Muscle of back (tissue), 11 donors: ENCODE data around the gene PI4K2A. TPM values are rescaled to one million over a fixed set of nuclear protein-coding genes. Genes with fewer than 3 reads are reported as not detected.
"Not testable (repeated sequence)": the region's sequence is repeated elsewhere in the genome, so short reads cannot be mapped to it uniquely, and the experiment has no call there.

ENCODE experiments used
- DNase-seq, 3 donors: peaks; one replicate each; pipeline versions ENCODE4 v3.0.0 to v3.0.0-alpha.2; 2013
- polyA plus RNA-seq, 10 donors: library from polyadenylated mRNA; unstranded; fragments of 120-200 nt; gene quantifications; one replicate each; pipeline ENCODE4 v1.2.1, GENCODE V29; 2013; ENCODE audit not compliant: insufficient read length in 10 of 10

The PI4K2A gene
- polyA plus RNA-seq, 10 donors: 8.8 to 12.2 (median 9.3) TPM

DNA sequence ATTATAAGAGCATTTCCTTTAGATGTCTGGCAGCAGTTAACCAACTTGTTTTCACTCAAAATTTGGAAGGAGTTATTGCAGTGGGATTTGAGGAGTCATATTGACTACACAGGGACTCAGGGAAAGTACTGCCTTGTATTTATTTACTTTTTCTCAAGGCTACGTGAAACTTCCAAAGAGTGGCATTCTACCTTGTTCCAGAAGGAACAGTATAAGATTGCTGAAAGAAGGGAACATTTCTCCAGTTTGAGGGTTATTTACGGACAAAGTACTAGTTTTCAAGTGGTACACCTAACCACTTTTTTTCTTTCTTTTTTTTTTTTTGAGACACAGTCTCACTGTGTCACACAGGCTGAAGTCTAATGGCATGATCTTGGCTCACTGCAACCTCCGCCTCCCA is 12.2 kb upstream of the PI4K2A start:
- DNase-seq: no peak

DNA sequence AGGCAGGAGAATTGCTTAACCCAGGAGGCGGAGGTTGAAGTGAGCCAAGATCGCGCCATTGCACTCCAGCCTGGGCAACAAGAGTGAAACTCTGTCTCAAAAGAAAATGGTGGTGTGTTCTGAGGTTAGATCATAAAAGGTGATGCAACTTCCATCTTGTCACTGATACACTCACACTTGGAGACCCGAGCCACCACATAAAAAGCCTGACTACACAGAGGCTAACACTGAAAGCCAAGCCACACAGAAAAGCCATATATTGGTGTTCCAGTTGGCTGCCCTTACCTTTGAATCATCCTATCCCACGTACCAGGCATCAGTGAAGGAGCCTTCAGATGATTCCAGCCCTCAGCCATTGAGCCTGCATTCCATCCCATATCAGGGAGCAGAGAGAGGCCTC is 11.2 kb upstream of the PI4K2A start:
- no peak for DNase-seq

DNA sequence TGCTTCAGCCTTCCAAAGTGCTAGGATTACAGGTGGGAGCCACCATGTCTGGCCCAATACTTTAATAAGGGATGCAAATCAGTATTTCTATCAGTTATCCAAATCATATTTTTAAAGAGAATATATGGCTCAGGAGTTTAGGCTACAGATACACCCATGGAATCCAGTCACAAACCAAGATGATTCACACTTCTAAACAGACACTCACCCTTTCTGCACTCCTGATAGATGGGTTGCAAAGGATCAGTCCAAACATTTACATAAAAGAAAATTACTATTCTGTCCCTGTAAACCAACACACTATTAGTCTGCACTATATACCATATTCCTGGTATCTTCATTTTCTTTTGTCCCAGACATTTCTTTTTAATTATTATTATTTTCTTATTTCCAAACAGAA is 9.4 kb upstream of the PI4K2A start:
- DNase-seq: no peak

DNA sequence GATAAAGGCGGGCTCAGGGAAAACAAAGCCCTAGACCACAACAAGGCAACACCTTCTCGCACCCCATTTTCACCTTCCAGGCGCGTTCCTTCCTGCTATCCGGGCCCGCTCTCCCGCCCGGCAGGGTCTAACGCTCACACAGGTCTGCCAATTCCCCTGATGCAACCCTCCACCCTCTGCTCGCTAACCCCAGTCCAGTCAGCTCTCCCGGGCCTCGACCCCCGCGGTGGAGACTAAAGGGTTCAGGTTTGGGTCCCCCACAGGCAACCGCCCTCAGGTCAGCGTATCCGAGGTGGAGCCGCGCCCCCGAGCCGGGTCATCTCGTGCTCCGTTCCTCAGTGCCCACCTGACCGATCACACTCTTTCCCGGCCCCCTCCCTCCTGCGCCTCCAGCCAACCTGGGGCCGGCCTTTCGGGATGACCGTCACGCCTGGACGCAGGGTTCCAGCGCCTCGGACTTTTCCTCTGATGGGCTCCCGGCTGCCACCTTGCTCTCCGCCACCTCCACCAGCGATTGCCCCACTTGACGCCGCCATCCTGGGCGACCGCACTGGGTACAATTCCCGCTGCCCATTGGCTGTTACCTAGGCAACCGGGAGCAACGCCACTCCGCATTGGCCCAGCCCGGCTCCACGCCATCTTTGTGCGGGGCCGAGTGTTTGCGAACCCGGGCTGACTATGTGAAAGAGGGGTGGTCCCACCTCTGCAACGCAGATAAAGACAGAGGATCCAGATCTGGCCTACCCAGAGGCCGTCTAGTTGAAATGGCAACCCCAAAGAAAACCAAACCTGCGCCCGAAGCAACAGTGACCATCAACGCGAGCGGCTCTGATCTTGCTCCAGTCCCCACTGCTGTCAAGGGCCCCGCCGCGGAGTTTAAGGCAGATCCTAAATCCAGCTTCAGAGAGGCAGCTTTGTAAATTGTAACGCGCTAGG is 7.3 kb upstream of the PI4K2A start, which contains the start of gene MORN4:
MORN4 (minus strand) TSS at position 552 of the 936 bp plus-strand sequence. CDS start 13,847 bp downstream, outside the sequence.
- peak; percentile 90 to 97 (median 93) for DNase-seq

DNA sequence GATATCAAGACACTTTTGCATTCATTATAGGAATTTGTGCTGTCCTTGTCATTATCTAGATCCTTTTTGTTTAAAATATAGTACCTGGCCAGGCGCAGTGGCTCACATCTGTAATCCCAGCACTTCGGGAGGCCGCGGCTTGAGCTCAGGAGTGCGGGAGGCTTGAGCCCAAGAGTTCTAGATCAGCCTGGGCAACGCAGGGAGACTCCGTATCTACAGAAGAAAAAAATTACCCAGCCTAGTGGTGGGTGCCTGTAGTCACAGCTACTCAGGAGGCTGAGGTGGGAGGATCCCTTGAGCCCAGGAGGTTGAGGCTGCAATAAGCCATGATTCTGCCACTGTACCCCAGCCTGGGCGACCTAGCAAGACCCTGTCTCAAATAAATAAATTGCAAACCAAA is 6.5 kb upstream of the PI4K2A start:
- no peak for DNase-seq

DNA sequence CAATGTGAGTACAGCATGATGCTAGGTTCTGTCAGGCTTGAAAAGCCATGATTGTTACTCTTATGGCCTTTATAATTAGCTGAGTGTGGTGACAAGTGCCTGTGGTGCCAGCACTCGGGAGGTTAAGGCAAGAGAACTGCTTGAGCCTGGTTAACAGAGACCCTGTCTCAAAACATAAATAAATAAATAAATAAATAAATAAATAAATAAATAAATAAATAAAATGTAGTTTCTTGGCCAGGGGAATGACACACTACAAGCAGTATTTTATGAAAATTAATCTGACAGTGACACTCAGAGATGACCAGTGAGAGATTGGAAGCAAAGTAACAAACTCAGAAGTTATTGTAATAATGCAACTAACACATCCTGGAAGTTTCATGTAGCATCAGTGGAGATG is 4.9 kb upstream of the PI4K2A start:
- no peak for DNase-seq

DNA sequence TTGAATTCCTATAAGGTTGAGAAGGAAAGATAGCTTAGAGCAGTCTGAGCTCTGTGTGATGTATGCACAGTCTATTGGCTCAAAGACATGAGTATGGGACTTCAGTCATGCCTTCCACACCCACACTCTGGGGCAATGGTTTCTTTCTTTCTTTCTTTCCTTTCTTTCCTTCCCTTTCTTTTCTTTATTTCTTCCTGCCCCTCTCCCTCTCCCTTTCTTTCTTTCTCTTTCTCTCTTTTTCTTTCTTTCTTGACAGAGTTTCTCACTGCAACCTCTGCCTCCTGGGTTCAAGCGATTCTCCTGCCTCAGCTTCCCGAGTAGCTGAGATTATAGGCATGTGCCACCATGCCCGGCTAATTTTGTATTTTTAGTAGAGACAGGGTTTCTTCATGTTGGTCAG is 1.4 kb upstream of the PI4K2A start:
- not testable (repeated sequence) for DNase-seq

DNA sequence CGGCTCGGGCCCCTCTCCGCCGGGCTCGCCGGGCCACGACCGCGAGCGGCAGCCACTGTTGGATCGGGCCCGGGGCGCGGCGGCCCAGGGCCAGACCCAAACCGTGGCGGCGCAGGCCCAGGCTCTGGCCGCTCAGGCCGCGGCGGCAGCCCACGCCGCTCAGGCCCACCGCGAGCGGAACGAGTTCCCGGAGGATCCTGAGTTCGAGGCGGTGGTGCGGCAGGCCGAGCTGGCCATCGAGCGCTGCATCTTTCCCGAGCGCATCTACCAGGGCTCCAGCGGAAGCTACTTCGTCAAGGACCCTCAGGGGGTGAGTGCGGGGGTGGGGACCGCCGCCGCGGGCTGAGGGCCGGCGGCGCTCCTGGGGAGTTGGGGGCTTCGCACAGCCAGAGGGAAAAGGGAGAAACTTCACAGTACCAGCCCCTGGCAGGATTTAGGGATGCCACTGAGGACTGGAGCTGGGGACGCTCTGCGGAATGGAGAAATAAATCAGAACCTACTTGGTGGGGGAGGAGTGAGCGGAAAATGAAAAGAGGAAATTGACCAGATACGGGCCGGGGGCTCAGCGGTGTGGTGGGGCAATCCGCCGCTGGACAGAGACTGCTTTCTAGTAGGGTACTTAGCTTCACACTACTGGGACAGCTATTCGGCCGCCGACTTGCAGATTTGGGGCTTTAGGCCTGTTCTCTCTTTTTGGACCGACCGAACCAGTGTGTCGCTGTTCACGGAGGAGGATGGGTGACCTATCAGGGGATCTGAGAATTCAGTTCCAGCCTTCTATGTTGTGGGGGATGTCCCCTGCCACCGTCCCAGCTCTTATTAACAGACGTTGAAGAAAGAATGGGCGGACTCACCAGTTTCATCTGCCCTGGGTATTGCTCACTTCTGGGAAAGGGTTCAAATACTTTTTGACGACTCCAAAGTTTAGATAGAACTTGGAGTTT is 669 bp downstream of the PI4K2A start:
- peak; percentile 15 to 76 (median 45) for DNase-seq

DNA sequence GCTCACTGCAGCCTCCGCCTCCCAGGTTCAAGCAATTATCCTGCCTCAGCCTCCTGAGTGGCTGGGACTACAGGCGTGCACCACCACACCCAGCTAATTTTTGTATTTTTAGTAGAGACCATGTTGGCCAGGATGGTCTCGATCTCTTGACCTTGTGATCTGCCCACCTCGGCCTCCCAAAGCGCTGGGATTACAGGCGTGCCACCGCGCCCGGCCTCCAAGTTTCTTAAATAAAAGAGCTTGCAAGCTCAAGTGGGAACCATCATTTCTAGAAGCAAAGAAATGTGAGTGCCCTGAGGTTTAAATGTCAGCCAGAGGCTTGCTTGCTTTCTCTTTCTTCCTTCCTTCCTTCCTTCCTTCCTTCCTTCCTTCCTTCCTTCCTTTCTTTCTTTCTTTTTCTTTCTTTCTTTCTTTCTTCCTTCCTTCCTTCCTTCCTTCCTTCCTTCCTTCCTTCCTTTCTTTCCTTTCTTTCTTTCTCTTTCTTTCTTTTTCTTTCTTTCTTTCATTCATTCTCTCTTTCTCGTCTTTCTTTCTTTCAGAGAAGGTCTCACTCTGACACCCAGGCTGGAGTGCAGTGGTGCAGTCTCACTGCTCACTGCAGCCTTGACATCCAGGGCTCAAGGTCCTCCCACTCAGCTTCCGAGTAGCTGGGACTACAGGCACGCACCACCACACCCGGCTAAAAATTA is 2.1 kb downstream of the PI4K2A start:
- DNase-seq: not testable (repeated sequence)

DNA sequence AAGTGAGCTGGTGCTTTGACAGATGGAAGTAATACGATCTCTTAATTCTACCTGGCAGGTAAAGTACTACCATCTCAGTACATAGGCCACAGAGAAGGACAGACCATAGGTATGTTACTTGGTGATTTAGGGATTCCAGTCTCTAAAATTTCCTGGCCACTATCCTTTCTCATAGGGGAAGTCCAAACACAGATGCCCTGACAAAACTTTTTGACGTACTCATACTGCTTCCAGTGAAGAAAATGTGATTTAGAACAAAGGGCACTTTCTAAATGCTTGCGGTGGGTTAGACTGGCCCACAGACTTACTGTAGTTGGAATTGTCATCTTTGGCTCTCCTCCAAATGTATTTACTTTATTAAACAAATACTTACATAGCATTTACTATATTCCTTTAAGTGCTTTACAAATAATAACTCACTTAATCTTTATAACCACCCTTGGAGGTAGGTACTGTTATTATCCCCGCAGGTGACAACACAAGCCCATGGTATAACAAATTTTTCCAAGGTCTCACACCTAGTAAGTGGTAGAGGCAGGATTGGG is 3.0 kb downstream of the PI4K2A start:
- DNase-seq: no peak

DNA sequence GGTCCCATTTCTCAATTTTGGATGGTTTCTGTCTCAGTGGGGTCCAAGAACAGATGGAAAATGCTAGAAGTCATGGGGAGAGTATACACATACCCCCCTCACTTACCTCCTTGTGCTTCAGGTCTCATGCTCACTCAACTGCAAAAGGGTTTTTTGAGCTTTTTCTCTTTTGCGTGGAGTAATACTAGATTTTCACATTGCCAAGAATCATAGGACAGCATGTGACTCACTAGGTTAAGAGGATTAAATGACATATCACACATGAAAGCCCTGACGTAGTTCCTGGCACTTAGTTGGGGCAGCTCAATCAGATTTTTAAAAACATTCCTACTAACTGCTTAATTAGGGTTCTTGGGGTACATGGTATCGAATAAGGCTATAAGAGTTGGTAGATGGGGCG is 4.5 kb downstream of the PI4K2A start:
- DNase-seq: no peak

DNA sequence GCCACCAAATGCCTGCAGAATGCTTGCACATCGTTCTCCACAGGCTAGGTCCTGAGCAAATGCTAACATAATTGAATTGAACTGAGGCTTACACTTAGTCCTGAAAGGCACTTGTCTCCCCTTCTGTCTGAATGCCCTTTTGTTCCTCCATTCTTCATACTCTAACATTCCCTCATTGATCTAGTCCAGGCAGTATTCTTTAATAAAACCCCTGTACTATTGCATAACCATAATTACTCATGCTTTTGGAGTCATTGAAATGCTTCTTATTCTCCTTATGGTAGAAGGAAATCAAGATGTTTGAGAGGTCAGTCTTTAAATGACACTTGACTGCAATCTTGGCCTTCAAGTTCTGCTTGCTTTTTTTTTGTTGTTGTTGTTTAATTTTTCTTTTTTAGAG is 7.1 kb downstream of the PI4K2A start:
- no peak for DNase-seq

DNA sequence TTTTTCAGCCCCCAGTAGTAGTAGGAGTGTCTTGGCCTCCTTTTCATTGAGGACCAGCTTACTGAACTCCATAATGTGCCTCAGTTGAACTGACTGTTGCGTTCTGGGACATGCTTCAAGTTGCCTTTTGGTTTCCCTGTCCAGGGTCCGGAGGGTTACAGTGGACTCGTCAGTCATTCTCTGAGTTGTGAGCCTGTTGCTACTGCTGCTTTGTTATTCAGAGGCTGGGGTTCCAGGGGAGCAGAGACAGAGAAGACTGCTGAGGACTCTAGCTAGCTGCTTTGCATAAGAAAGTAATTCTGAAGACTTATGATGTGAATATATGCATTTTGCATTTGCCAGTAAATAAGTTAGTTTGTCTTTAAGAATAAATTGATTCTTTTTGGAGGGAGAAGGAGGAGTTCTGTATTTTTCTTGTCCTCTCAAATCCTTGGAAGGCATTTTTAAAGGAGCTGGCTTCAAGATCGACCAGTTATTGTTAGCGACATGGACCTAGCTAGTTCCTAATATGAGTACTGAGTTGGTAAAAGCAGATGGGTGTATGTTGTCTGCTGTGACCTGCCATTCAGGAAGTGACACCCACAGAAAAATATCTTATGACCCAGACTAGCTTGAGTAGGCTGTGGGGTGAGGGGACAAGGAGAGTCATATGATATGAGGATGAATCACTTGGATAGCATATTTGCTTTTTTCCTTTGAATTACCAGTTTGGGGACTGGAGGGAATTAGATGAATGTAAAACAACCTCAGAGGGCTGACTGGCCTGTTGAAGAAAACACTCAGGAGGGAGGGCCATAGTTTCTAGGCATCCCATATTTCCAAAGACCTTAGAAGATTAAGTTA is 8.3 kb downstream of the PI4K2A start:
- DNase-seq: peak; percentile 17 to 90 (median 47)

DNA sequence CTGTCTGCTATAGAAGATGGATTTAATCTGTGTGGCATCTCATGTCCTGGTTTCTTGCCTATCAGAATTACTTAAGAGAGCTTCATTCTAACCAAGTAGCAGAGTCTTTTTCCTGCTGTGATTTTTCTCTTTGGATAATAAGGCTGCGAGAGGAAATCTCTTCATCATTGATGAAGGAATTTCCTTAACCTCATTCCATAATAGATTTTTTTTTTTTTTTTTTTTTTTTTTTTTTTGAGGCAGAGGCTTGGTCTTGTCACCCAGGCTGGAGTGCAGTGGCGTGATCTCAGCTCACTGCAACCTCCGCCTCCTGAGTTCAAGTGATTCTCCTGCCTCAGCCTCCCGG is 8.9 kb downstream of the PI4K2A start:
- DNase-seq: not testable (repeated sequence)

DNA sequence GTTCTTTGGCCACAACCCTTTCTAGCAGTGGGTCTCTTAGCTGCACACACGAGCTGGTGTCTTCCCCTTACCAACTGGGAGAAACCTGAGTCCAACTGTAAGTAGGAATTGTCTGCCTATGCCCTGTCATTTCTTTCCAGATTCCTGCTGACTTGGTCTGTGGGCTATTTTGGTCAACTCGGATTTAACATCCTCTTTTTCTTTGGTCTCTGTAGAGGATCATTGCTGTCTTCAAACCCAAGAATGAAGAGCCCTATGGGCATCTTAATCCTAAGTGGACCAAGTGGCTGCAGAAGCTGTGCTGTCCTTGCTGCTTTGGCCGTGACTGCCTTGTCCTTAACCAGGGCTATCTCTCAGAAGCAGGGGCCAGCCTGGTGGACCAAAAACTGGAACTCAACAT is 10.3 kb downstream of the PI4K2A start:
- DNase-seq: peak in 1 of 3 donors; percentile 19

DNA sequence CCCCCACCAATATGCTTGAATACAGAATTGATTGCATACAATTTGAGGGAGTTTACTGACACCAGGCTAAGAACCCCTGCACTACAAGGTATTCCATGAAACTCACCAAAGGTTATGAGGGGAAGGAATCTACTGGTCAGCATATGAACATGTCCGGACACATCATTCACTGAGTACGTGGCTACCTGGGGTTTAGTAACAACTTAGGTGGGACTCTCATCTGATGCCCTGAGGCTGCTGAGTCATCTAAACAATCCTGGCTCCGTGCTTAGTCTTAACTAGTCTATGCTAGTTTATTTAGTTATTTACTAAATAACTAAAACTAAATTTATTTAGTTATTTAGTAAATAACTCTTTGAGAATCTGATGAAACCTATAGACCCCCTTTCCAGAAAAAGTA is 11.3 kb downstream of the PI4K2A start:
- DNase-seq: no peak

DNA sequence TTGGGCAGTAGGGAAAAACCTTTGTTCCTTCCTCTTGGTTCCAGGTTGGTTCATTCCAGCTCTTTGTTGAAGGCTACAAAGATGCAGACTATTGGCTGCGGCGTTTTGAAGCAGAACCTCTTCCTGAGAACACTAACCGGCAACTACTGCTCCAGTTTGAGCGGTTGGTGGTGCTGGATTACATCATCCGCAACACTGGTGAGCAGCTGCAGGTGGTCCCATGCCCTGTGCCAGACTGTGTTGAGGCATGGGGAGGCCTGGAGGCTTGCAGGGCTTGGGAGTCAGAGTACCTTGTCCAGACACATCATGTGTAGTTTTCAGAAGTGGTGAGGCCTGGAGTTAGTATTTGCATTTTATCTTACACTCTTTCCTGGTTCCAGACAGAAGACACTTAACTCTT is 16.3 kb downstream of the PI4K2A start:
- DNase-seq: no peak

DNA sequence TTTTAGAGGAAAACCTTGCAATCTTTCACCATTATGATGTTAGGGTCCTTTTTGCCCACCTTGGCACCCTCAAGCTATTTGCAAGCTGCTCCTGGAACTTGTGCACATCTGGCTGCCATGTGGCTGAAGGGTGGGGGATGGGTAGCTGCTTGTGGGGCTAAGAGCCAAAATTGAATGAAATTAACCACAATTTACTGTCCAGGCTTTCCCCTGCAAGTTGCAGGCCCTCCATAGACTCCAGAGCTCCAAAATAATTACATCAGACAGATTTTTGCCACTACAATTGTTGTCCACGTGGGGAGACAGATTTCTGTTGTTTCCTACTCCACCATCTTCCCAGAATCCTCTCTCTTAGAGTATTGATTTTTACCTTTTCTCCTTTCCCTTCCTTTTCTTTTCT is 19.1 kb downstream of the PI4K2A start:
- DNase-seq: no peak

DNA sequence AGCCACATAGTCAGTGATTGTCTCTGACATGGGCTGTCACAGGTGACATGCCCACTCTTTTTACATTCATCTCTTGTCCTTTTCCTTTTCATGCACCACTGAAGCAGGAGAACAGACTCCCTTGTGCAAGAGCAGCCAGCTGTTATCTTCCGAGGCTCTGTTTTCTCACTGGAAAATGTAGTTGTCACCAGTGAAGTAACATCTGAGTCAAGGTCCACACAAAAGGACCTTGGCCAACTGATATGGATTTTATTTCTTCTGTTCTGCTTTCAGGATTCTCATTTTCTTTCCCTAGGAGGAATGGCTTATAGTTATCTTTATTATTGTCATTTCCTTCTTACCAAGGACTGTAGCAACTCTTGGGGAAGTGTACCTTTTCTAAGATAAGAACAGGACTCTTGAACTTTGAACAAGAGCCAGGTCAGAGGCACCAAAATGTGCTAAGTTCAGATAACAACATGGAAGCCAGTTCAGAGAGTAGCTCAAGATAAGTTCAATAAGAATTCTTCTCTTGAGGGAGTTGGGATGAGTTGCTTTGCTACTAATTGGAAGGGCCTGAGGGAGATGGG is 23.9 kb downstream of the PI4K2A start:
- DNase-seq: no peak

DNA sequence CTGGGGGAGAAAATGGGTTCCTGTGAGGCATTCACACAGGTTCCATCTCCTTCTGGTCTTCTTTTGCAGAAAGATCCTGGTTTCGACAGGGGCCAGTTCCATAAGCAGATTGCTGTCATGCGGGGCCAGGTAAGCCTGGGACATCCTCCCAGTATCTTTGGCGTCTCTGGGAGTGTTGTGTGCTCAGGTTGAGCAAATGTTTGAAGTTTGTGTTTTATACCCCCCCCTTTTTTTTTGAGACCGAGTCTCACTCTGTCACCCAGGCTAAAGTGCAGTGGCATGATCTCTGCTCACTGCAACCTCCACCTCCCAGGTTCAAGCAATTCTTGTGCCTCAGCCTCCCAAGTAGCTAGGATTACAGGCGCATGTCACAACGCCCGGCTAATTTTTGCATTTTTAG is 26.5 kb downstream of the PI4K2A start:
- DNase-seq: no peak
